HepG2 (cell line): ENCODE results near the gene AUNIP.

Source experiments
- EZH2 ChIP-seq: conservative IDR thresholded peaks from 2 replicates; pipeline ENCODE4 v1.6.1; 2012; ENCODE audit warnings: mild to moderate bottlenecking, low read depth, low read length, moderate library complexity
- KDM1A ChIP-seq: IDR thresholded peaks from 2 replicates; pipeline ENCODE4 v1.6.1; 2016; ENCODE audit warnings: missing compliant biosample characterization
- POLR2A ChIP-seq, 2 experiments: IDR thresholded peaks; 2 replicates each; pipeline ENCODE4 v1.6.1; 2011; ENCODE audit warnings: low read depth in 2 of 2, low read length in 2 of 2, mild to moderate bottlenecking in 1 of 2, moderate library complexity in 1 of 2; ENCODE audit not compliant: insufficient read depth in 1 of 2
- RBM39 ChIP-seq: fragments of 200-400 bp; formaldehyde crosslinking; IDR thresholded peaks from one replicate; pipeline ENCODE4 v1.6.1; 2018; ENCODE audit warnings: antibody characterized with exemption, mild to moderate bottlenecking, low read depth, low read length; ENCODE audit not compliant: poor library complexity, severe bottlenecking
- TBP ChIP-seq: sonication (generic); formaldehyde crosslinking; IDR thresholded peaks from 2 replicates; pipeline ENCODE4 v1.5.0; 2020; ENCODE audit warnings: missing genetic modification reagents
- ZNF552 ChIP-seq: sonication (generic); formaldehyde crosslinking; IDR thresholded peaks from 2 replicates; pipeline ENCODE4 v1.9.0; 2022; ENCODE audit warnings: missing genetic modification reagents, mild to moderate bottlenecking, borderline replicate concordance
- TF ChIP-seq, protein P1 (sequence below): sonication (generic); formaldehyde crosslinking; IDR thresholded peaks from 2 replicates; pipeline ENCODE4 v1.4.0; 2020; ENCODE audit warnings: mild to moderate bottlenecking, missing genetic modification reagents

DNA sequence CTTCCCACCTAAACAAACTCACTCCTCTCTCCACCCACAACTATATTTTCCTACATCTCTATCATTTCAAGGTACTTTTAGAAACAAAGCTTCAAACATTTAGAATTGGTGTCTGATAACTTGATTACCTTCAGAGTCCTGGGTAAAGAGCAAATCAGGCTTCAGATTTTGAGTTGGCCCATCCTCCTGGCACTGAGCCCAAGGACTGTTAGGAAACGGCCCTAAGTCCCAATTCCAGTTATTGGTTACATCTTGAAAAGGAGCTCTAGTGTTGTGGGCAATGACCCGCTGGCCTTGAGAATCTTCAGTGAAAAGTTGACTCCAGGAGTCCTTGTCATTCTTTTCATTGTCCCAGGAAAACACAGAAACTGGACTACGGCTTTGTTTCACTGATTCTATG, 24.4 kb downstream of the AUNIP start:
- TF ChIP-seq EZH2 (no peak), ZNF552 (CRISPR knock-in tag) (no peak), RBM39 (no peak), POLR2A (IDR thresholded peaks at IDR 0.05; ENCODE audit: insufficient read depth in 1 of 2, low read depth in 2 of 2, low read length in 2 of 2) (no peak), KDM1A (CRISPR knock-in tag) (no peak), TBP (CRISPR knock-in tag) (no peak)
- TF ChIP-seq, protein P1, sequence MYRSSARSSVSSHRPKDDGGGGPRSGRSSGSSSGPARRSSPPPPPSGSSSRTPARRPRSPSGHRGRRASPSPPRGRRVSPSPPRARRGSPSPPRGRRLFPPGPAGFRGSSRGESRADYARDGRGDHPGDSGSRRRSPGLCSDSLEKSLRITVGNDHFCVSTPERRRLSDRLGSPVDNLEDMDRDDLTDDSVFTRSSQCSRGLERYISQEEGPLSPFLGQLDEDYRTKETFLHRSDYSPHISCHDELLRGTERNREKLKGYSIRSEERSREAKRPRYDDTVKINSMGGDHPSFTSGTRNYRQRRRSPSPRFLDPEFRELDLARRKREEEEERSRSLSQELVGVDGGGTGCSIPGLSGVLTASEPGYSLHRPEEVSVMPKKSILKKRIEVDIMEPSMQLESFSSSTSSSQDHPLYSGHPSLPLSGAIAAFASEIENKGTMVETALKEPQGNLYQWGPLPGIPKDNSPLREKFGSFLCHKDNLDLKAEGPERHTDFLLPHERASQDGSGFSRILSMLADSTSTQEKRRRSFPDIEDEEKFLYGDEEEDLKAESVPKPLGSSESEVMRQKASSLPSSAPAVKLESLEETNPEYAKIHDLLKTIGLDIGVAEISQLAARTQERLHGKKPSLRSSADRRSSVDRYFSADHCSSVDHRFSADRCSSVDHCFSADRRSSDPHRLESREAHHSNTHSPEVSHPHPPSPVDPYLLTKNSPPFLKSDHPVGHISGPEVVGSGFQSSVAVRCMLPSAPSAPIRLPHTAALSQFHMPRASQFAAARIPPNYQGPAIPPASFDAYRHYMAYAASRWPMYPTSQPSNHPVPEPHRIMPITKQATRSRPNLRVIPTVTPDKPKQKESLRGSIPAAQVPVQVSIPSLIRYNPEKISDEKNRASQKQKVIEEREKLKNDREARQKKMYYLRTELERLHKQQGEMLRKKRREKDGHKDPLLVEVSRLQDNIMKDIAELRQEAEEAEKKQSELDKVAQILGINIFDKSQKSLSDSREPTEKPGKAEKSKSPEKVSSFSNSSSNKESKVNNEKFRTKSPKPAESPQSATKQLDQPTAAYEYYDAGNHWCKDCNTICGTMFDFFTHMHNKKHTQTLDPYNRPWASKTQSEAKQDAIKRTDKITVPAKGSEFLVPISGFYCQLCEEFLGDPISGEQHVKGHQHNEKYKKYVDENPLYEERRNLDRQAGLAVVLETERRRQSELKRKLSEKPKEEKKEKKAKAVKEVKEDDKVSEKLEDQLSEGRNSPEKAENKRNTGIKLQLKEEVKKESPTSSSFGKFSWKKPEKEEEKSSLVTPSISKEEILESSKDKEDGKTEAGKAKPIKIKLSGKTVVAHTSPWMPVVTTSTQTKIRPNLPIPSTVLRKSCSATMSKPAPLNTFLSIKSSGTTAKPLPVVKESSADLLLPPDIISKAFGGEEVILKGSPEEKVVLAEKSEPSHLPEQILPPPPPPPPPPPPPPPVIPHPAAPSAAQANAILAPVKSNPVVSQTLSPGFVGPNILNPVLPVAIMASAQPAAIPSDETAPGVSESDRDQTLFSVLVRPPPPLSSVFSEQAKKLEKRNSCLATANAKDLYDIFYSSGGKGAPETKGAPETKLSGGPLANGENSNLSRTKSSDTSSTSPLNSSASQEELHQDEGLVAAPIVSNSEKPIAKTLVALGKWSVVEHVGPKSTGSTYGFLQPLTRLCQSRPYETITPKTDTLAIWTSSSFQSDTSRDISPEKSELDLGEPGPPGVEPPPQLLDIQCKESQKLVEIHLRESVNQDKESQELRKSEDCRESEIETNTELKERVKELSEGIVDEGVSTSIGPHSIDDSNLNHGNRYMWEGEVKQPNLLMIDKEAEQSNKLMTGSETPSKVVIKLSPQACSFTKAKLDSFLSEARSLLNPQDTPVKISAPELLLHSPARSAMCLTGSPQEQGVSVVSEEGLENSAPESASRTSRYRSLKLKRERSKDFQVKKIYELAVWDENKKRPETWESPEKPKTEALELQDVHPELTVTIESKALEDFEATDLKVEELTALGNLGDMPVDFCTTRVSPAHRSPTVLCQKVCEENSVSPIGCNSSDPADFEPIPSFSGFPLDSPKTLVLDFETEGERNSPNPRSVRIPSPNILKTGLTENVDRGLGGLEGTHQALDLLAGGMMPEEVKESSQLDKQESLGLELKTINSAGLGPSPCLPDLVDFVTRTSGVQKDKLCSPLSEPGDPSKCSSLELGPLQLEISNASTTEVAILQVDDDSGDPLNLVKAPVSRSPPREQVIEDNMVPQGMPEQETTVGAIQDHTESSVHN (CRISPR knock-in tag), result no peak
